ENCODE results near the gene RBM38.

Gene RBM38

DNA sequence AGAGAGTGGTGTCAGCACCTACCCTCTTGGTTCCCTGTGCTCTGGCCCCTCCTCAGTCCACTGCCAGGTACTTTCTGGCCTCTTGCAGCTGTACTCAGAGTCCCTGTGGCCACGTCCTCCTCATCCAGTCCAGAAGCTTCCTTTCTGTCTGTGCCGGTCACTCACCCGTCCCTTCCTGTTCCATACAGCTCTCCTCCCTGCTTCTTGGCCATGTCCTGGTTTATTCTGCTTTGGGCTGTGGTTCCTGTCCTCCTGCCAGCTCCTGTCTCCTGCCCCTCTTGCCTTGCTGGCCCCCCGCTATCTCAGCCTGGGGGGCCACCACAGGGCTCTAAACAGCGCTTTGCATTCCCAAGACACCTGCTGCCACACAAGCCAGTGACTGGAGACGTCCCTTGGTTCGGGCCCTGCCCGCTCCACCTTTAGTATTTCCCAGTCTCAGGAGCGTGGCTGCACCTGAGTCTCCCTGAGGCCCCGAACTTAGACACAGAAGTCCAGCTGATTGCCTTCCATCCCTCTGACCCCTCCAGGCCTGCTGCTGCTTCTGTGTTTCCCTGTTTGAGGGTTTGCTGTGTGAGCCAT lies 15.5 kb upstream of the RBM38 start:
- no peak for DNase-seq

DNA sequence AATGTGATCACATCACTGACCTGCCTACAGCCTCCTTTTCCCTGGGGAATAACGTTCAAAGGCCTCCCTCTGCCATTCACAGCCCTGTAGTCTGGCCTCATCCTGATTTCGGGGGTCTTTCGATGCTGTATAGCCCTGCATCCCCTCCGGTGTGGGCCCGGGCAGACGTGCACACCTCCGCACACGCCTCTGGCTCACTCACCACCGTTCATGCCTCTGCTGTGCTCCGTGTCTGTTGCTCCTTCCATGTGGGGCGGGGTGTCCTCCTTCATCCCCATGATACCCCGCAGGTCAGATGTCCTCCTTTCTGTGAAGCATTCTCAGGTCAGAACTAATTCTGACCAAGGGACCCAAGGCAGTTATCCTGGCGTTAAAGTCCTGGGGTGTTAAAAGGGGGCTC lies 13.8 kb upstream of the RBM38 start:
- DNase-seq: no peak

DNA sequence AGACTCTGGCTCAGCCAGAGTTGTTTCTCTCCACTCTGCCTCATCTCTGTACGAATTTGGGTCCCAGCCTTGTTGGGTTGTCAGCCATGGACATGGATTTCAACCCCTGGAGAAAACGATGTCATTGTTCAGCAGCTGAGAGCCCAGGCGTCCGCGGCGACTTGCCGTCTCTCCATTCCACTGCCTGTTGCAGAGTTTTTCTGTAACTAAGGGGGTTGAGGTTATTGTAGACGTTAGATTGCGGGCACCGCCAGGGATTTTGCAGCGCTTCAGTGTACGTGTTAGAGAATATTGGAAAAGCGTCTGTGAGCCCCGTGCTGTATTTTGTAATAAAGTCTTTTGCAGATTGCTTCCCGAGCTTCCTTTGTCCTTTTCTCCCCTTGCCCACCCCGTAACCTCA lies 13.1 kb upstream of the RBM38 start:
- no peak for DNase-seq

DNA sequence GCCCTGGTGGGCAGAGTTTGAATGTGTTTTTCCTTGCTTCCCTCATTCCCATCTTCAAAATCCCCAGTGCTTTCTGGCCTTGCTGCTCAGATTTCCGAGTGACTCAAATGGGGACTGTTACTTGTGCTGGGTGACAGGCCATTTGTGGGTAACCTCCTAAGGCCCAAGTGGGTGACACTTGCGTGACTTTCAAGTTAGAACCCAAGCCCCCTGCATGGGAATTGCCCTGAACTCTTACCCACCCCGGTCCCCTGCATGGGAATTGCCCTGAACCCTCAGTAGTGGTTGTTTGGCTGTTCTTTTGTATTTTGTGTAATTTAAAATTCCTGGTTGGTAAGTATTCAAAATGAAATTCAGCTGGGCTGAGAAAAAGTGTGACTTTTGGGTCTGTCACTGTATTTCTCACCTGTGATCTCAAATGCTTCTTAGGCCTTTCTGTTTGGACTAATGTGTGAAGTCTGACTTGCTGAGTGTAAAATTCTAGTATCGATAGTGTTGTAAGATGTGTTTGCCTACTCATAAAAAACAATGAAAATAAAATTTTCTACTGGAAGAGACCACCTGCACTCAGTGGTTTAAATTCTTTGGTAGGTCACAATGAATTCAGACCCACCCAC lies 12.4 kb upstream of the RBM38 start:
- DNase-seq: no peak

DNA sequence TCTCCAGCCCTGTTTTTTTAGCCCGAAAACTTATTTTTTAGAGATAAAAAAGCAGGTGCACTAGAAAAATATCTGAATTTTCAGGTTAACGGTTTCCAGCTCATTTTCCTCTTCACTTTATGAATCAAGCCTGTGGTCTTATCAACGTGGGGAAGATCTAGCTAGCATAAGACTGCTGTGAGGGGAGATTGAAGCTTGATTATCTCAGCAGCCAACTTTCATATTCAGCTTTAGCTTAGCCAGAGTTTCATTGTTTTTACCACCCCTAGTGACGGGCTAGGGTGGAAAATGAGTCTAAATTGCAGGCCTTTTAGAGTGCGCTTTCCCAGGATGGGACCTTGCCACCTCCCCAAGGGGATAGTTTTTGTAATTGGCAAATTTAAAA lies 11.9 kb upstream of the RBM38 start:
- no peak for DNase-seq

DNA sequence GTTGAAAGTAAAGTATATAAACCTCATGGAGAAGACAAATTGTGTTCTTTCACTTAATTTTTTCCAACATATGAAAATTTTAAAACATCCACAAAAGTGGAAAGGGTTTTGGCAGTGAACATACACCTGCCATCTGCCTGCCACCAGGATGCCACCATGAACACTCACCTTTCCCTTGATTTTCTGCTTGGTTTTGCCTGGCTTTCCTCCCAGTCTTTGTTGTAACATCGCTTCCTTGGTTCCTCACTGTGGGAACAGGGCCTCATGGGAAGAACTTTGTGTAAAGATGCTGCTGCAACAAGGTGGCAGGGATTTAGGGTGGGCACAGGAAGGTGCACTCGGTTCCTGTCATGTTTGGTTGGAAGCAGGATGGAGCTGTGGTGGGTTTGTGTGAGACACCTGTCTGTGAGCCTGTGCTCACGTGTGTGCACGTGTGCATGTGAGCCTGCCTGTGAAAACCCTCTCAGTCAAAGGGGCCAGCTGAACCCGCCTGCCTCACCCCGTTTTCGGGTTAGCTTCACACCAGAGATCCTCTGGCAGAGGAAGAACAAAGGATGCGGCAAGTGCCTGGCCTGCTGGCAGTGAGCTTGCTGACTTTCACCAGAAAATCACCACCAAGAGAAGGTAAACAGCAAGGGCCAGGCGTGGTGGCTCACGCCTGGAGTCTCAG lies 11.0 kb upstream of the RBM38 start:
- no peak for DNase-seq

DNA sequence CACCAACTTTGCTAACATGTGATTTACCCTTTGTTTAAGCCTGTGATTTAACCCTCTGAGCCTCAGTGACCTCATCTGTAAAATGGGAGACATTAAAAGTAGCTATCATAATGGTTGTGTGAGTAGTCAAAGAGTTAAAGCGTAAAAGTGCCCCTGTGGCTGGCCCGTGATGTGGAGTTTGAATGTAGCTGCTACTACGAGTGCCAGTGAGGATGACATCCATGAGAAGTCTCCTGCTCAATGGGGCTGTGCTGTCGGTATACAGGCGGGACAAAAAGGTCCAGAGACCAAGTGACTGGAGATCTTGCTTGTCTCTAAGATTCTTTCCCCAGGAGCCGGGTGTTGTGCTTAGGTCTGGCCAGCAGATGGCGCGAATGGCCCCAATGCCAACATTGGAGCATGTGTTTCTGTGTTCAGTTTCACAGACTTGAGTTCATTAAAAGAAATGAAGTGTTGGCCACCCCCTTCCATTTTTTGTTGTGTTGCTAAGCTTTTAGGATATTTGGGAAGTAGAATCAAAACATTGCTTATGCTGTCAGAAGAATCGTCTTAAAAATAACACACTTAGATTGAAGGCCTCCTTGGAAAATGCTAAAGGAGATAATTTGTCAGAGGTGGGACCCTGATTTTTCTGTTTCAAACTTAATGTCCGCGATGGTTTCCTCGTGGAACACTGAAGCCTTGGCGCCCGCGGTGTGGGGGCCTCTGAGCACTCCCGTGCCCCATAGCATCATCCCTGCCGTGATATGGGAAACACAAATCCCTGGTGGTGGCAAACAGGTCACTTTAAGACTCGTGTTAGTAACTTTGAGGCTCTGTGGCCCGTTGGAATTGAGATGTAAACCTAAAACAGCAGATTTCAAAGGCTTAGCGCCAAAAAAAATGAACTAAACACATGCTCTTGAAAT lies 9.3 kb upstream of the RBM38 start:
- DNase-seq: peak; percentile 84

DNA sequence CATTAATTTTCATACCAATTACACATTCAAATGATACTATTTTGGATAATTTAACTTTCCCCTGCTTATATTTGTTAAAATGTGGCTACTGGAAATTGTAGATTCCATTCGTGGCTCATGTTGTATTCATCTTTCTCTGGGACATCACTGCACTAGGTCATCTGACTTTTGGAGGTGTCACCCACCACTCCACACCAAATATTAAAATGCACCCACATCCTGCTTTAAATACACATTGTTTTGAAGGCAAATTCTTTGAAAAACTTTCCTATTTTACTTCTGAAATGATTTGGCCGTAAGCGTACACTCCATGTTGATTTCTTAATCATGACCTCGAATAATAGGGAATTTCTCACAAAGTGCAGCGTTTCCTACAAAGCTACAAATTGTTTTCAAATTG lies 8.7 kb upstream of the RBM38 start:
- DNase-seq: no peak

DNA sequence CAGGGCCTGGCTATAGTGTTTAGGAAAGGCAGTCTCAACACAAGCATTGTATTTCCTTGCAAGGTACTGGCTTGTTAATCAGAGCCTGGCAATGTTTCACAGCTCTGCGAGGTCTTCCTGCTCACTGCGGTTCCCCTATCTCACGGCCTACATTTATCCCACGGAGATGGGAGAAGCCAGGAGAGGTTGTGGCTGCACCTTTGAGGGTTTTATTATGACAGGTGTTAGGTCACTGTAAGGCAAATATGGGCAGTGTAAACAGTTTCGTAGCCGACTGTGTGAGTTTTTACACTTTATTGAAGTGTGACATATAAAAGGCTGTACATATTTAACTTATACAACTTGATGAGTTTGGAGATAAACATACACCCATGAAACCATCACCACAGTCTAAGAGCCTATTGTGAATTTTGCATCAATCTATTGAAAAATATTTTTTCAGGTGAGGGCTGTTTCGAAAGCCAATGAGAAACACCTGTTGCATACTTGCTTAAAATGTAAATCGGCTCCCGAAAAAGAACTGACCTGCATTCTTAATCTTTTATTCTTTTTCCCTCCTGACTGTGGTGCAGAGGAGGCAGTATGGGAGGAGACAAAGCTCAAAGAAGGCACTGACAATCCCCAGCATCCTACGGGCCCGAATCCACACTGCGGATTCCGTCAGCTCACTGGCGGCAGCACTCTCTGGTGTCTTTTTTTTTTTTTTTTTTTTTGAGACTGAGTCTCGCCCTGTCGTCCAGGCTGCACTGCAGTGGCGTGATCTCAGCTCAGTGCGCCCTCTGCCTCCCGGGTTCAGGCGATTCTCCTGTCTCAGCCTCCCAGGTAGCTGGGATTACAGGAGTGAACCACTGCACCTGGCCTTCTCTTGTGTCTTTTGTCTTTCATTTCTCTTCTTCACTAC lies 7.5 kb upstream of the RBM38 start:
- DNase-seq: no peak

DNA sequence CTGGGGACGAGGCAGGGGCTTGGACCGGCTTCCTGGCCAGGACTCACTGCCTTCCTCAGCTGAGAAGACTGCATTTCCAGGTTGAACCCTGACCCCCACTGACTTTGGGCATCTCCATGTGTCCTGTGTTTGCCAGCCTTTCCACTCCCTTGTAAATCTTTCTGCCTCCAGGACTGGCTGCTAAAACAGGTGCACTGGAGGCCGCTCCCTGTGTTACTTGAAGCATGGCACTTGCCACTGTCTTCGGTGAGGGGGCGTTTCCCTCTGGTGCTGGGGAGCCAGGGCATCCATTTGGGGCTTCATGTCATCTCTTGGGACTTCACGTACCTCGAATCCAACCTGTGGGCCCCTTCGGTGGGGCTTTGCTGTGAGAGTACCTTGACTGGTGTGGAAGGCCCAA lies 6.7 kb upstream of the RBM38 start:
- no peak for DNase-seq

DNA sequence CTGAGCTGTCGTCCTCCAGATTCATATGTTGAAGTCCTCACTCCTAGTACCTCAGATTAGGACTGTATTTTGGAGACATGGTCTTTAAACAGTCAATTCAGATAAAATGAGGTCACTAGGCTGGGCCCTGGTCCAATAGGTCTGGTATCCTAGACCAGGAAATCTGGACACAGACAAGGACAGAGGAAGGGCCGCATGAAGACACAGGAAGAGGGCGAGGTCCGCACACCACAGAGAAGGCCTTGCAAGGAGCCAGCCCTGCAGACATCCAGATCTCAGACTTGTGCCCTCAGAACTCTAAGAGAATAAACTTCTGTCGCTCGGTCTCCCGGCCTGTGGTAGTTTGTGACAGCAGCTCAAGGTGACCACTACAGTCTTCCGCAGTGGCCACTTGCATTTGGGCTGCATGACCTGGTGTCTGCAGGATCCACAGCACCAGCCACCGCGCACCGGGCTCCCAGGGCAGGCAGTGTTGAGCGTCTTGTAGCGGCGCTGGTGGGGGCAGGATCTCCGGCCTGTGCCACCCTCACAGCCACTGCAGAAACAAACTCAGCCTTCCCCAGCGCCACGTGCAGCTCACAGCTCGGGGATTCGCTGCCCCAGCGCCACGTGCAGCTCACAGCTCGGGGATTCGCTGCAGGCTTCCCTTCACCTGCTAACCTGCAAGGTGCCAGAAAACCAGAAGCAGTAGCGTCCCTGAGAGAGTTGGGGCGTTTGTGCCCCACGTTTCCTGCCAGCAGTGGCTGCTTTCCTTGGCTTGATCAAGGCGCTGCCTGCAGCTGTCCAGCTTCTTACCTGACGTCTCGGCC lies 6.0 kb upstream of the RBM38 start:
- no peak for DNase-seq

DNA sequence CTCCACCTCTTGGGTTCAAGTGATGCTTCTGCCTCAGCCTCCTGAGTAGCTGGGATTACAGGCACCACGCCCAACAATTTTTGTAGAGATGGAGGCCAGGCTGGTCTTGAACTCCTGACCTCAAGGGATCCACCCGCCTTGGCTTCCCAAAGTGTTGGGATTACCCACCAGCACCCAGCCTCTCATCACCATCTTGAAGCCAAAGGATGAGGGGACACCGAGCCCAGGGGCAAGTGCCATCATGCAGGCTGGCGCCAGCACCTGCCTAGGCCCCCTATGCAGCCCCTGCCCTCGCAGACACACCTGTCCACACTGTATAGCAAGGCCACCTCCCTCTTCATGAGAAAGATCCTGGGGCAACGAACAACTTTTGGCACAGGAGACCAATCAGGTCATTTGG lies 5.3 kb upstream of the RBM38 start:
- DNase-seq: no peak

DNA sequence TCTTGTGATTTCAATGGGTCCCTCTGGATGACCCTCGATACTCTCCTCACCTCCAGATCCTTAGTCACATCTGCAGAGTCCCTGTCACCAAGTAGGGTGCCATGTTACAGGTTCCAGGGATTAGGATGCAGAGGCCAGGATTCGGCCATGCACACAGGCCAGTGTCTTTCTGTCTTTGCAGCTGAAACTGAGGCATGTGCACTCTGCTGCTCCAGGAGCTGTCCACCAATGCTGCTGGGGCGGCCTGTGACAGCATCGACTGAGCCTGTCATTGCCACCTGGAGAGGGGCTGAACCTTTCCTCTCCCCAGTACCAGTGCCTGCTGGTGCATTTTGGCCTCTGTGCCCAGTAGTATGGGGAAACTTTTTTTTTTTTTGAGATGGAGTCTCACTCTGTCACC lies 4.4 kb upstream of the RBM38 start:
- DNase-seq: no peak

DNA sequence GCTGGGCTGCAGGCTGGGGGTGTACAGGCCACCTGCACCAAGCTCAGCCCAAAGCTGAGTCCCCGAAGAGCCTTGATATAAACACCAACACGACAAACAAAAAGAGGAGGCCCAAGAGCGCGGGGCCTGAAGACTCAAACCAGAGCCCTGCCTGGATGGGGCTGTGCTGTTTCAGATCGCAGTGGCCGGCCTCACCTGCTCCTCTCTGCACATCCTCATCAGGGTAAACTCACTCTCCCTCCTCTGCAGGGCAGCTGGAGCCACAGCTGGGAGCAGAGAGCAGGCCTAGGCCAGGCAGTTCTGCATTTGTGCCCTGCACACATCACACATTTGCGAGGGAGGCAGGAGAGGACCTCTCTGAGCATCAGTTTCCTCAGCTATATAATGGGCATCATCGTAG lies 3.7 kb upstream of the RBM38 start:
- no peak for DNase-seq

DNA sequence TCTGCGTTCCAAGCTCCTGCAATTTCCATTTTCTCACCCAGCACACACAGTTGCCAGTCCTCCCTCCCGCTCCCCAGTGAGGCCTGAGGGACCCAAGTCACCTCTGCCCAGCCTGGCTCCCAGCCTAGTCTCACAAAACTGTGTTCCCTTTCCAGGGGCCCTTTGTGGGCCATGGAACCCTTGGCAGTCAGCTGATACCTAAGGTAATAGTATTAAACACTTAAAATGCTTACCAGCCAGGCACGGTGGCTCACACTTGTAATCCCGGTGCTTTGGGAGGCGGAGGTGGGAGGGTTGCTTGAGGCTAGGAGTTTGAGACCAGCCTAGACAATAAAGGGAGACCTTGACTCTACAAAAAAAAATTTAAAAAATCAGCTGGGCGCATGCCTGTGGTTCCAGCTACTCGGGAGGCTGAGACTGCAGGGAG lies 3.2 kb upstream of the RBM38 start:
- no peak for DNase-seq

DNA sequence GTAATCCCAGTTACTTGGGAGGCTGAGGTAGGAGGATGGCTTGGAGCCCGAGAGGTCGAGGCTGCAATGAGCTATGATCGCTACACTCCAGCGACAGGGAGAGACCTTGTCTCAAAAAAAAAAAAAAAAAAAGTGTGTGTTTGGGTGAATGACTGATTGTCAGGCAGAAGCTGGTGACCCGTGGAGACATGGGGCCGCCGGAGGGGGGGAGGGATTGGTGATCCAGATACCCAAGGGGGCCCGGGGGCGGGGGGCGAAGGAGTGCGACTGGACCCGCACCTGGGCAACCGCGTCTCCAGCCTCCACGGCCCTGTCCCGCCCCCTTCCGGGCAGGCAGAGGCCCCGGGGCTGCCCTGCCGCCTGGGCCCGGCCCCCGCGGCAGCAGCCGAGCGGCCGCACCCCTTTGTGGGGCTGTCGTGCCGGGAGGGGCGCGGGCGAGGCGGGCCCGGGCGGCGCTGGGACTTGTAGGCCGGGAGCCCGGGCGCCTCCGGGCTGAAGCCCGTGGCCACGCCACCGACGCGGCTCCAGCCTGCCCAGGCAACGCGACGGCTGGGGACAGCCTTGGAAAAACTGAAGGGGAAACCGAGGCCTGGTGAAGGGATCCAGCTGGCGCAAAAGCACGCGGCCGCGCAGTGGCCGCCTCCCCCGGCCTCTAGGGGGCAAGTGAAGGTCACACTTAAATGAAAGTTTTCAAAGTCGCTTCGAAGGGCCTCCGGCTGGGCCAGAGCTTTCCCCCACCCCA lies 2.1 kb upstream of the RBM38 start:
- DNase-seq: peak; percentile 73

DNA sequence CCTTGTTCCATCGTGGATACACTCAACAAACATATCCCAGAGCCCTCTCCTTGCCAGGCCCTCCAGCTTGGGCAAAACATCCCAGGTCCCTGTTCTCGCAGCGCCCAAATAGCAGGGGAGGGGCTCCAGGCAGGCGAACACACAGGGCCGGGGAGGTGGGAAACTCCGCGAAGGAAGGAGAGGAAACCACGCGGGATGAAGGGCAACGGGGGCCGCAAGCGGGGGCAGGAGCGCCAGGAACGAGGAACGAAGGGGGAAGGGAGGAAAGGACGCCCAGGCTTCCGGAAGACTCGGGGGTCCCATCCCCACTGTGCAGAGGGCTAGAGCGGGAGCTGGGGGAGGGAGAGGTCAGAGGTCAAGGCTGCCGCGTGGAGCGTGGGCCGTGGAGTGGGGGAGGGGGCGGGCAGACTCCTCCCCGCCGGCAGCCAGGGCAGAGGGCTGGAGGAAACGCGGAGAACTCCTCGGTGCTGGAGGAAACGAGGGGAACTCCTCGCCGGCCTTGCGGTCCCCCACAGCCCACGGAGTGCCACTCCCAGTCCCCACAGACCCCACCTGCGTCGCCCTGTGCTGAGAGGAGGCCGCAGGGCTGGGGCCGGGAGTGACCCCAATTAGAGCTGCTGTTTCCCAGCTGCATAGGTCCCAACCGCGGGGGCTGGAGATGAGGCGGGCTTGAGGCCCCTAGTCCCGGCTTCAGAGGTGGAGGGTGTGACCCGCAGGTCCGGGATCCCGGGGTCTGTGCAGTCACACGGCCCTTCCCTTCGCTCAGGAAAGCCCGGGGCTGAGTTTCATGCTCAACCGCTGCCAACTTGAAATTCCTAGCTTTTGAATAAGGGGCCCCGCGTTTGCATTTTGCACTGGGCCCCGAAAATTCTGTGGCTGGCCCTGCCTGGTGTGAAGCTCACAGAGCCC lies 1.2 kb upstream of the RBM38 start:
- peak; percentile 72 for DNase-seq

DNA sequence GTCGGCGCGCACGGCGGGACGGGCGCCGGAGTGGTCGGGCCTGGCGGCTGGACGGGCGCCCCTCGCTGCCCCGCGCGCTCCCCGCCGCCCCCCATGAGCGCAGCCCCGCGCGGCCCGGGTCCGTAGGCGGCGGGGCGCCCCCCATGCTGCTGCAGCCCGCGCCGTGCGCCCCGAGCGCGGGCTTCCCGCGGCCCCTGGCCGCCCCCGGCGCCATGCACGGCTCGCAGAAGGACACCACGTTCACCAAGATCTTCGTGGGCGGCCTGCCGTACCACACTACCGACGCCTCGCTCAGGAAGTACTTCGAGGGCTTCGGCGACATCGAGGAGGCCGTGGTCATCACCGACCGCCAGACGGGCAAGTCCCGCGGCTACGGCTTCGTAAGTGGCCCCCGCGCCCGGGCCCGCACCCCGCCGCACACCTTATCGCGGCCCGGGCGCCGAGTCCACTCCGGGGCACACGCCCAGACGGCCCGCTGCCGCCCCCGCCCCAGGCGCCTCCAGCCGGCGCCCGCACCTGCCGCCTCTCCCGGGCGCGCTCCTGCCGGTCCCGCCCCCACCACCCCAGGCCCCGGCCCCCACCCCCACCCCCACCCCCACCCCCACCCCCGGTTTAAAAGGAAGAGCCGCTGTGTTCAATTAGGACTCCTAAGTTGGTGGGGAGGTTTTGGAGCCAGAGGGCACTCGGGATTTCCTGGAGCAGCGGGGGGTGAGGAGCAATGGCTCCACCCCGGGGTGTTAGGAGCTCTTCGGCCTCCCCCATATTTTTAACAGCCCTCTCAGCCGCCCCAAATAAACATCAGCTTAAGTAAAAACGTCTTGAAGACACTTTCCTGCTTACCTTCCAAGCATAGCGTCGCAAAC lies 474 bp downstream of the RBM38 start:
- DNase-seq: no peak

Measured in activated naive CD4-positive, alpha-beta T cell treated with anti-CD3 and anti-CD28 coated beads, Interleukin-2, amount 50 U/mL, for 16 hours (primary cell).